ENCODE results near the gene TIGD6.

Gene TIGD6

DNA sequence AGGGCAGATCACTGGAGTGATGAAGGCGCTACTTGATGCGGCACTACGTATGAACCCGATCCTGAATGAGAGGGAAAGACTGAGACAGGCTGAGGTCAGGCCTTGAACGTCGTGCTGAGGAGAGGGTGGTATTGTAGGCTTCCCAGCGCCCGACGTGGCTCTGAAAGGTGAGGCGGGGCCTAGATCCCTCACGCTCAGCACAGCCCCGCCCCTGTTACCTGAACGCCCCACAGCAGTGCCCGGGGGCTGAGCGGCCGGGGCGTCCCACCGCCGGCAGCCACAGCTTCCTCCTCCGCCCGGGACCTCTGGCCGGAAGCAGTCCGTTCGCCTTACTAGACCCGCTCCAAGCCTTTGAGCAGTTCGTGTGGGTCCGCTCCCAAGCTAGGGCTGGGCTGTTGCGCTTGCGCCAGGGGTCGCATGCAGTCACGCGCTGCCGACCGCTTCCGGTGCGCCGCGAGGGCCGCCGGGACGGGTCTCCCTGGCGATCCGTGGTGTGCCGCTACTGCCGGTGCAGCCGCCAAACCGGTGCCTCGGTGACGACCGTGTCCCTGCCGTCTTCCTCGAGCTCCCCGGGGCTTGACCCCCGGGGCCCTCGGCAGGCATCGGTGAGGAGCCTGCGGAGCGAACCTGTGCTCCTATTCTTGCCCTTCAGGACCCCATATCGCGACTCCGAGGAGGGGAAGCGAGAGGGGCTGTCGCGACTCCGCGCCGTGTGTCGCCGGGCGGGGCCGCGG lies at the start of gene TIGD6, which contains the start of gene HMGXB3:
TSS of gene TIGD6 (minus strand) at position 399 of the 734 bp plus-strand sequence. CDS start 4,306 bp downstream, outside the sequence.
TSS of gene HMGXB3 (plus strand) at position 484 of the 734 bp plus-strand sequence. CDS start 4,114 bp downstream, outside the sequence.
- TF ChIP-seq FOXM1 (IDR thresholded peaks at IDR 0.05; ENCODE audit: borderline replicate concordance, low read depth) (no peak), TEAD4 (IDR thresholded peaks at IDR 0.05) (0 out of 2 replicates have a peak, but pooled peaks have one; percentile 12), ZBTB7A (IDR thresholded peaks at IDR 0.05; ENCODE audit: low read depth) (peak; percentile 86), YY1 (IDR thresholded peaks at IDR 0.05; ENCODE audit: low read depth) (peak; percentile 74), TAF1 (IDR thresholded peaks at IDR 0.05; ENCODE audit: low read depth) (peak; percentile 76), CREB1 (IDR thresholded peaks at IDR 0.05; ENCODE audit: low read depth) (peak; percentile 48), CEBPB (IDR thresholded peaks at IDR 0.05) (no peak; the same call in 1 of the 2 replicates), NFIC (IDR thresholded peaks at IDR 0.05) (no peak), TCF12 (IDR thresholded peaks at IDR 0.05; ENCODE audit: low read depth) (peak; percentile 52), EP300 (IDR thresholded peaks at IDR 0.05; ENCODE audit: borderline replicate concordance) (peak; percentile 32; the same call in 1 of the 2 replicates), RAD21 (IDR thresholded peaks at IDR 0.05; ENCODE audit: low read depth) (no peak), EGR1 (IDR thresholded peaks at IDR 0.05) (no peak)
- TF ChIP-seq, protein P1, sequence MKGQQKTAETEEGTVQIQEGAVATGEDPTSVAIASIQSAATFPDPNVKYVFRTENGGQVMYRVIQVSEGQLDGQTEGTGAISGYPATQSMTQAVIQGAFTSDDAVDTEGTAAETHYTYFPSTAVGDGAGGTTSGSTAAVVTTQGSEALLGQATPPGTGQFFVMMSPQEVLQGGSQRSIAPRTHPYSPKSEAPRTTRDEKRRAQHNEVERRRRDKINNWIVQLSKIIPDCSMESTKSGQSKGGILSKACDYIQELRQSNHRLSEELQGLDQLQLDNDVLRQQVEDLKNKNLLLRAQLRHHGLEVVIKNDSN (IDR thresholded peaks at IDR 0.05), result peak; percentile 96
- TF ChIP-seq, protein P2, sequence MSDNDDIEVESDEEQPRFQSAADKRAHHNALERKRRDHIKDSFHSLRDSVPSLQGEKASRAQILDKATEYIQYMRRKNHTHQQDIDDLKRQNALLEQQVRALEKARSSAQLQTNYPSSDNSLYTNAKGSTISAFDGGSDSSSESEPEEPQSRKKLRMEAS (IDR thresholded peaks at IDR 0.05), result peak; percentile 78; the same call in 1 of the 2 replicates
- TF ChIP-seq, protein P3, sequence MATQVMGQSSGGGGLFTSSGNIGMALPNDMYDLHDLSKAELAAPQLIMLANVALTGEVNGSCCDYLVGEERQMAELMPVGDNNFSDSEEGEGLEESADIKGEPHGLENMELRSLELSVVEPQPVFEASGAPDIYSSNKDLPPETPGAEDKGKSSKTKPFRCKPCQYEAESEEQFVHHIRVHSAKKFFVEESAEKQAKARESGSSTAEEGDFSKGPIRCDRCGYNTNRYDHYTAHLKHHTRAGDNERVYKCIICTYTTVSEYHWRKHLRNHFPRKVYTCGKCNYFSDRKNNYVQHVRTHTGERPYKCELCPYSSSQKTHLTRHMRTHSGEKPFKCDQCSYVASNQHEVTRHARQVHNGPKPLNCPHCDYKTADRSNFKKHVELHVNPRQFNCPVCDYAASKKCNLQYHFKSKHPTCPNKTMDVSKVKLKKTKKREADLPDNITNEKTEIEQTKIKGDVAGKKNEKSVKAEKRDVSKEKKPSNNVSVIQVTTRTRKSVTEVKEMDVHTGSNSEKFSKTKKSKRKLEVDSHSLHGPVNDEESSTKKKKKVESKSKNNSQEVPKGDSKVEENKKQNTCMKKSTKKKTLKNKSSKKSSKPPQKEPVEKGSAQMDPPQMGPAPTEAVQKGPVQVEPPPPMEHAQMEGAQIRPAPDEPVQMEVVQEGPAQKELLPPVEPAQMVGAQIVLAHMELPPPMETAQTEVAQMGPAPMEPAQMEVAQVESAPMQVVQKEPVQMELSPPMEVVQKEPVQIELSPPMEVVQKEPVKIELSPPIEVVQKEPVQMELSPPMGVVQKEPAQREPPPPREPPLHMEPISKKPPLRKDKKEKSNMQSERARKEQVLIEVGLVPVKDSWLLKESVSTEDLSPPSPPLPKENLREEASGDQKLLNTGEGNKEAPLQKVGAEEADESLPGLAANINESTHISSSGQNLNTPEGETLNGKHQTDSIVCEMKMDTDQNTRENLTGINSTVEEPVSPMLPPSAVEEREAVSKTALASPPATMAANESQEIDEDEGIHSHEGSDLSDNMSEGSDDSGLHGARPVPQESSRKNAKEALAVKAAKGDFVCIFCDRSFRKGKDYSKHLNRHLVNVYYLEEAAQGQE (IDR thresholded peaks at IDR 0.05; ENCODE audit: low read depth), result no peak

DNA sequence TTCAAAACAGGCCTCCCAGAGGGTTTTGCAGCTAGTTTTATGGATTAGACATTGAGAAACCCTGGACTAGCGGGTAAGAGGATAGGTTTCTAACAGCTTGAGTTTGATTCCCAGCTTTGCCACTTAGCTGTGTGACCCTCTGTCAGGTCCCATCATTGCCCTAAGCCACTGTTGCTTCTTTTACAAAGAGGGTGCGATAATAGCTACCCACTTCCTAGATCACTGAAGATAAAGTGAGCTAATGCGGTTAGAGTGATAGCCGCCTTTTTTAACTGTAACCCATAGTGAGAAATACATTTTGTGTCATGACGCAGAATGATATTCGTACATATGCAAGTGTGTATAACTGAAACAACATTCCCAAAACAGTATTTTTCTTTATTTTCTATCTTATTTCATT lies 45.6 kb upstream of the TIGD6 start:
- TF ChIP-seq TCF12 (IDR thresholded peaks at IDR 0.05; ENCODE audit: low read depth), result no peak
- TF ChIP-seq ZBTB7A (IDR thresholded peaks at IDR 0.05; ENCODE audit: low read depth), result no peak
- TF ChIP-seq YY1 (IDR thresholded peaks at IDR 0.05; ENCODE audit: low read depth), result no peak

DNA sequence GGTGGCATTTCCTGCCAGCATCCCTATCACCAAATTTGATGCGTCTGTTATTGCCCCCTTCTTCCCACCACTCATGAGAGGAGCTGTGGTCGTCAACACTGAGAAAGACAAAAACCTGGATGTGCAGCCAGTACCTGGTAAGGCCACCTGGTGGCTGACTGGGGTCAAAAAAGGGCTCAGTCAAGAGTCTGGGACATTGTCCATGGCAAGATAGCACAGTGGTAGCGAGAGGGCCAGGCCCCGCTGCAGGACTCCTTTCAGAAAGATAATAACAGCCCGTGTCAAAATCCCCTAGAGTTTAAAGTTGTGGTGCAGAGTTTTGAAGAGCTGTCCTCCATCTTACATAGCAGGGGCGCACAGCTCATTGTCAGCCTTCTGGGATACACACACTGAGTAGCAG lies 45.1 kb upstream of the TIGD6 start:
- no peak for TF ChIP-seq EP300 (IDR thresholded peaks at IDR 0.05; ENCODE audit: borderline replicate concordance)
- TF ChIP-seq, protein P2 (IDR thresholded peaks at IDR 0.05), result no peak
- TF ChIP-seq ZBTB7A (IDR thresholded peaks at IDR 0.05; ENCODE audit: low read depth), result no peak
- TF ChIP-seq TAF1 (IDR thresholded peaks at IDR 0.05; ENCODE audit: low read depth), result no peak
- TF ChIP-seq RAD21 (IDR thresholded peaks at IDR 0.05; ENCODE audit: low read depth), result no peak
- no peak for TF ChIP-seq TEAD4 (IDR thresholded peaks at IDR 0.05)
- TF ChIP-seq NFIC (IDR thresholded peaks at IDR 0.05), result no peak
- no peak for TF ChIP-seq YY1 (IDR thresholded peaks at IDR 0.05; ENCODE audit: low read depth)
- no peak for TF ChIP-seq FOXM1 (IDR thresholded peaks at IDR 0.05; ENCODE audit: borderline replicate concordance, low read depth)
- no peak for TF ChIP-seq CEBPB (IDR thresholded peaks at IDR 0.05)
- no peak for TF ChIP-seq EGR1 (IDR thresholded peaks at IDR 0.05)
- TF ChIP-seq, protein P1 (IDR thresholded peaks at IDR 0.05), result no peak
- no peak for TF ChIP-seq TCF12 (IDR thresholded peaks at IDR 0.05; ENCODE audit: low read depth)
- TF ChIP-seq, protein P3 (IDR thresholded peaks at IDR 0.05; ENCODE audit: low read depth), result no peak
- TF ChIP-seq CREB1 (IDR thresholded peaks at IDR 0.05; ENCODE audit: low read depth), result no peak

DNA sequence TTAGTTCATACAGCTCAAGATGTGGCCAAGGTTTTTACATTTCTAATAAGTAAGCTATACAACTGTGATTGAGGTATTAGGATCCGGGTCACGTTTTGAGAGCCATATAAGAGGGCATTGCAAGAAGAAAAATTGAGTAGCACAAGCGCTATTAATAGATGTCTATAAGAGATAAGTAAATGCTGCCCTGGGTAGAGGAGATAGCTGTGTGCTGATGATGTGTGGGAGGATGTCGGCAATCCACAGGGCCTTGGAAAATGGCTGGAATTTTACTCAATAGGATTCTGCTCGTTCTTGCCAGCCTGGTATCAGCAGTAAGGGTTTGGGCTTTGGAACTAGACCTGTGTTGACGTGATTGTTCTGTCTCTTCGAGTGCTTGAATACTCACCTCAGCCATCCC lies 44.3 kb upstream of the TIGD6 start:
- TF ChIP-seq, protein P3 (IDR thresholded peaks at IDR 0.05; ENCODE audit: low read depth), result no peak
- TF ChIP-seq CEBPB (IDR thresholded peaks at IDR 0.05), result no peak
- TF ChIP-seq TCF12 (IDR thresholded peaks at IDR 0.05; ENCODE audit: low read depth), result no peak
- no peak for TF ChIP-seq NFIC (IDR thresholded peaks at IDR 0.05)
- TF ChIP-seq RAD21 (IDR thresholded peaks at IDR 0.05; ENCODE audit: low read depth), result no peak
- TF ChIP-seq, protein P1 (IDR thresholded peaks at IDR 0.05), result no peak
- TF ChIP-seq, protein P2 (IDR thresholded peaks at IDR 0.05), result no peak
- no peak for TF ChIP-seq EP300 (IDR thresholded peaks at IDR 0.05; ENCODE audit: borderline replicate concordance)
- TF ChIP-seq FOXM1 (IDR thresholded peaks at IDR 0.05; ENCODE audit: borderline replicate concordance, low read depth), result no peak
- TF ChIP-seq TAF1 (IDR thresholded peaks at IDR 0.05; ENCODE audit: low read depth), result no peak
- TF ChIP-seq YY1 (IDR thresholded peaks at IDR 0.05; ENCODE audit: low read depth), result no peak
- TF ChIP-seq CREB1 (IDR thresholded peaks at IDR 0.05; ENCODE audit: low read depth), result no peak
- TF ChIP-seq EGR1 (IDR thresholded peaks at IDR 0.05), result no peak
